ENCODE measurements around the gene MPC2. TPM values are rescaled to one million over a fixed set of nuclear protein-coding genes. Genes with fewer than 3 reads are reported as not detected.

MPC2 gene
- total RNA-seq, 1 experiment from 2014 or later = 32.9 TPM

- H3K18ac ChIP-seq (ENCODE audit: insufficient read length, low read depth, low read length) = no peak overlapping the region
- no peak overlapping the region for H2BK120ac ChIP-seq (ENCODE audit: low read depth, low read length, poor library complexity, severe bottlenecking)
- H2AK5ac ChIP-seq (ENCODE audit: insufficient read length, low read length) = no peak overlapping the region
- no peak overlapping the region for H4K91ac ChIP-seq (ENCODE audit: insufficient read length, low read depth, low read length)
- H3K23ac ChIP-seq (ENCODE audit: insufficient read length, low read depth, low read length) = no peak overlapping the region
- H3K4me1 ChIP-seq (ENCODE audit: insufficient read depth, low read length) = no peaks in the 10 kb centered on the region
- no peak overlapping the region for H2AFZ ChIP-seq (ENCODE audit: low read length)
- TF ChIP-seq CTCF (conservative IDR thresholded peaks at IDR 0.05) = no peak
- H4K5ac ChIP-seq (ENCODE audit: insufficient read length, low read depth, low read length) = no peak overlapping the region
- Mint-ChIP-seq H3K4me1 (peaks cover 0 to 5% of the 10 kb centered on the region in 2 experiments; a peak in 1 of 4 replicates), H3K27me3 (ENCODE audit: low read depth) (no peaks in the 10 kb centered on the region), H3K9me3 (no peaks in the 10 kb centered on the region), H3K4me3 (no peak overlapping the region), H3K36me3 (ENCODE audit: insufficient read depth in 1 of 3, low read depth in 3 of 3) (peaks cover 0 to 32% (median 18%) of the 10 kb centered on the region in 3 experiments; a peak in 5 of 7 replicates), H3K27ac (peak overlapping the region in 2 of 3 experiments; percentile 42 to 53; a peak in 2 of 7 replicates)
- DNase-seq = no peak
- H3K14ac ChIP-seq (ENCODE audit: insufficient read depth, low read length) = no peak overlapping the region
- H2BK5ac ChIP-seq (ENCODE audit: insufficient read length, low read length) = no peak overlapping the region
- no peaks in the 10 kb centered on the region for H3K27me3 ChIP-seq (ENCODE audit: insufficient read depth, low read length)
- no peak overlapping the region for H3K9ac ChIP-seq (ENCODE audit: extremely low read depth, insufficient read length, low read length)
- no peak overlapping the region for H4K8ac ChIP-seq (replicated peaks; ENCODE audit: insufficient read length, low read depth, low read length)
- H3K9me3 ChIP-seq (ENCODE audit: control insufficient read depth, low read depth, low read length) = no peaks in the 10 kb centered on the region
- no peak overlapping the region for H2BK12ac ChIP-seq (ENCODE audit: insufficient read length, low read depth, low read length)
- H3K4me2 ChIP-seq (ENCODE audit: insufficient read depth, insufficient read length, low read length) = no peak overlapping the region
- no peak overlapping the region for H2BK15ac ChIP-seq (ENCODE audit: low read depth, low read length)
- H4K20me1 ChIP-seq (ENCODE audit: control insufficient read depth, insufficient read depth, insufficient read length) = no peaks in the 10 kb centered on the region
- H3T11ph ChIP-seq (ENCODE audit: low read length) = no peak overlapping the region
- no peak overlapping the region for H3K56ac ChIP-seq (ENCODE audit: insufficient read length, low read depth, low read length)
- H2BK20ac ChIP-seq (ENCODE audit: low read depth, low read length, poor library complexity, severe bottlenecking) = no peak overlapping the region
- no CpG with 5 or more reads among the region's 4 CpGs for WGBS (ENCODE audit: extremely low coverage, insufficient read length, low lambda C conversion rate)
- no peaks in the 10 kb centered on the region for H3K79me2 ChIP-seq (ENCODE audit: insufficient read depth, low read length)
- no peak overlapping the region for H3K4ac ChIP-seq (ENCODE audit: low read depth, low read length)
- no peaks in the 10 kb centered on the region for H3K79me1 ChIP-seq (ENCODE audit: insufficient read depth, low read depth, low read length, poor library complexity, severe bottlenecking)
- H3K23me2 ChIP-seq (ENCODE audit: insufficient read length, low read depth, low read length, poor library complexity, severe bottlenecking) = no peaks in the 10 kb centered on the region
- H3K27ac ChIP-seq (ENCODE audit: insufficient read length, low read depth, low read length) = no peak overlapping the region
These were observed 29.2 kb upstream of the MPC2 start for GRCh38 chr1:167966050-167966449.

All from H9 (cell line).